Liver (tissue), 3 donors: ENCODE results near the gene THSD4.

ENCODE experiments used
- FOXA1 ChIP-seq: IDR thresholded peaks from 2 replicates; pipeline ENCODE4 v1.6.1; 2016; ENCODE audit warnings: antibody characterized with exemption
- GABPA ChIP-seq, 2 donors: IDR thresholded peaks in 1 of 2; conservative IDR thresholded peaks in 1 of 2; 2 replicates each; pipeline ENCODE4 v1.6.1; 2016; ENCODE audit warnings: antibody characterized with exemption in 2 of 2, mild to moderate bottlenecking in 1 of 2, moderate library complexity in 1 of 2
- RAD21 ChIP-seq, 2 donors: IDR thresholded peaks; 2 replicates each; pipeline ENCODE4 v1.6.1; 2016; ENCODE audit warnings: antibody characterized with exemption in 2 of 2, mild to moderate bottlenecking in 2 of 2
- RXRA ChIP-seq, 2 donors: IDR thresholded peaks; 2 replicates each; pipeline ENCODE4 v1.6.1; 2017 to 2018; ENCODE audit warnings: antibody characterized with exemption in 2 of 2, mild to moderate bottlenecking in 1 of 2
- TAF1 ChIP-seq: conservative IDR thresholded peaks from 2 replicates; pipeline ENCODE4 v1.6.1; 2016; ENCODE audit warnings: antibody characterized with exemption, mild to moderate bottlenecking
- YY1 ChIP-seq: IDR thresholded peaks from 2 replicates; pipeline ENCODE4 v1.6.1; 2016; ENCODE audit warnings: antibody characterized with exemption, mild to moderate bottlenecking
- TF ChIP-seq, protein P1 (sequence below): fragments of 150-350 bp; IDR thresholded peaks from 2 replicates; pipeline ENCODE4 v1.5.1; 2017; ENCODE audit warnings: improper control_type of control experiment, low read depth, low read length; ENCODE audit not compliant: missing input control
- TF ChIP-seq, protein P2 (sequence below): IDR thresholded peaks from 2 replicates; pipeline ENCODE4 v1.6.1; 2016; ENCODE audit warnings: antibody characterized with exemption
- TF ChIP-seq, protein P3 (sequence below): IDR thresholded peaks from 2 replicates; pipeline ENCODE4 v1.6.1; 2016; ENCODE audit warnings: antibody characterized with exemption, mild to moderate bottlenecking
- donor health status: healthy.
- donor health status: healthy.

DNA sequence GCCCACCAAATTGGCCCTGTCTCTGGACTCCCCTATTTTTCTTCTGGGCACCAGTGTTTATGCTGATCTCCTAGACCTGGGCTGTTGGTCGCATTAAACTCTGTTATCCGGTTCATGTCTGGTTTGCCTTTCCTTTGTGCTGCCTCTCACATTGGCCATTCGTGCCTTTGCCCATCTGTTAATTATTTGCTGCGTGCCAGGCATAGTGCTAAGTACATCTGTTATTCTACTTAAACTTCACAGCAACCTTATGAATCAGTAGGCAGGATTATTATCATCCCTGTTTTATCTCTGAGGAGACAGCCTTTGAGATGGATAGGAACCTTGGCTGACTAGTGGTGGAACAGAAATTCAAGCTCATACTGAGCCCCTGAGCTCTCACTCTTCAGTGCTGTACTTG lies 76.0 kb downstream of the THSD4 start:
- TF ChIP-seq, protein P1, sequence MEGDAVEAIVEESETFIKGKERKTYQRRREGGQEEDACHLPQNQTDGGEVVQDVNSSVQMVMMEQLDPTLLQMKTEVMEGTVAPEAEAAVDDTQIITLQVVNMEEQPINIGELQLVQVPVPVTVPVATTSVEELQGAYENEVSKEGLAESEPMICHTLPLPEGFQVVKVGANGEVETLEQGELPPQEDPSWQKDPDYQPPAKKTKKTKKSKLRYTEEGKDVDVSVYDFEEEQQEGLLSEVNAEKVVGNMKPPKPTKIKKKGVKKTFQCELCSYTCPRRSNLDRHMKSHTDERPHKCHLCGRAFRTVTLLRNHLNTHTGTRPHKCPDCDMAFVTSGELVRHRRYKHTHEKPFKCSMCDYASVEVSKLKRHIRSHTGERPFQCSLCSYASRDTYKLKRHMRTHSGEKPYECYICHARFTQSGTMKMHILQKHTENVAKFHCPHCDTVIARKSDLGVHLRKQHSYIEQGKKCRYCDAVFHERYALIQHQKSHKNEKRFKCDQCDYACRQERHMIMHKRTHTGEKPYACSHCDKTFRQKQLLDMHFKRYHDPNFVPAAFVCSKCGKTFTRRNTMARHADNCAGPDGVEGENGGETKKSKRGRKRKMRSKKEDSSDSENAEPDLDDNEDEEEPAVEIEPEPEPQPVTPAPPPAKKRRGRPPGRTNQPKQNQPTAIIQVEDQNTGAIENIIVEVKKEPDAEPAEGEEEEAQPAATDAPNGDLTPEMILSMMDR: no peak
- no peak for TF ChIP-seq RAD21 (IDR thresholded peaks at IDR 0.05)
- TF ChIP-seq, protein P2, sequence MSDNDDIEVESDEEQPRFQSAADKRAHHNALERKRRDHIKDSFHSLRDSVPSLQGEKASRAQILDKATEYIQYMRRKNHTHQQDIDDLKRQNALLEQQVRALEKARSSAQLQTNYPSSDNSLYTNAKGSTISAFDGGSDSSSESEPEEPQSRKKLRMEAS: no peak
- TF ChIP-seq GABPA (IDR thresholded peaks at IDR 0.05 in 1 of 2, conservative IDR thresholded peaks at IDR 0.05 in 1 of 2): no peak
- TF ChIP-seq, protein P3, sequence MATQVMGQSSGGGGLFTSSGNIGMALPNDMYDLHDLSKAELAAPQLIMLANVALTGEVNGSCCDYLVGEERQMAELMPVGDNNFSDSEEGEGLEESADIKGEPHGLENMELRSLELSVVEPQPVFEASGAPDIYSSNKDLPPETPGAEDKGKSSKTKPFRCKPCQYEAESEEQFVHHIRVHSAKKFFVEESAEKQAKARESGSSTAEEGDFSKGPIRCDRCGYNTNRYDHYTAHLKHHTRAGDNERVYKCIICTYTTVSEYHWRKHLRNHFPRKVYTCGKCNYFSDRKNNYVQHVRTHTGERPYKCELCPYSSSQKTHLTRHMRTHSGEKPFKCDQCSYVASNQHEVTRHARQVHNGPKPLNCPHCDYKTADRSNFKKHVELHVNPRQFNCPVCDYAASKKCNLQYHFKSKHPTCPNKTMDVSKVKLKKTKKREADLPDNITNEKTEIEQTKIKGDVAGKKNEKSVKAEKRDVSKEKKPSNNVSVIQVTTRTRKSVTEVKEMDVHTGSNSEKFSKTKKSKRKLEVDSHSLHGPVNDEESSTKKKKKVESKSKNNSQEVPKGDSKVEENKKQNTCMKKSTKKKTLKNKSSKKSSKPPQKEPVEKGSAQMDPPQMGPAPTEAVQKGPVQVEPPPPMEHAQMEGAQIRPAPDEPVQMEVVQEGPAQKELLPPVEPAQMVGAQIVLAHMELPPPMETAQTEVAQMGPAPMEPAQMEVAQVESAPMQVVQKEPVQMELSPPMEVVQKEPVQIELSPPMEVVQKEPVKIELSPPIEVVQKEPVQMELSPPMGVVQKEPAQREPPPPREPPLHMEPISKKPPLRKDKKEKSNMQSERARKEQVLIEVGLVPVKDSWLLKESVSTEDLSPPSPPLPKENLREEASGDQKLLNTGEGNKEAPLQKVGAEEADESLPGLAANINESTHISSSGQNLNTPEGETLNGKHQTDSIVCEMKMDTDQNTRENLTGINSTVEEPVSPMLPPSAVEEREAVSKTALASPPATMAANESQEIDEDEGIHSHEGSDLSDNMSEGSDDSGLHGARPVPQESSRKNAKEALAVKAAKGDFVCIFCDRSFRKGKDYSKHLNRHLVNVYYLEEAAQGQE: no peak
- TF ChIP-seq TAF1: no peak
- TF ChIP-seq FOXA1: no peak
- TF ChIP-seq YY1: no peak
- no peak for TF ChIP-seq RXRA (IDR thresholded peaks at IDR 0.05)
